Stimulated activated CD8-positive, alpha-beta memory T cell treated with anti-CD3 and anti-CD28 coated beads, Interleukin-2, amount 100 ng/mL, for 48 hours (primary cell): ENCODE results near the gene GRM5.
"Not testable (repeated sequence)": the region's sequence is repeated elsewhere in the genome, so short reads cannot be mapped to it uniquely, and the experiment has no call there.

ENCODE experiments used
- DNase-seq, 2 donors: peaks; one replicate each; pipeline ENCODE4 v3.0.0-alpha.2; 2020; ENCODE audit warnings: low read depth in 2 of 2

The GRM5 gene

GRCh38 chr11:88838139-88838538 is 227.6 kb downstream of the GRM5 start:
- not testable (repeated sequence) for DNase-seq

DNA sequence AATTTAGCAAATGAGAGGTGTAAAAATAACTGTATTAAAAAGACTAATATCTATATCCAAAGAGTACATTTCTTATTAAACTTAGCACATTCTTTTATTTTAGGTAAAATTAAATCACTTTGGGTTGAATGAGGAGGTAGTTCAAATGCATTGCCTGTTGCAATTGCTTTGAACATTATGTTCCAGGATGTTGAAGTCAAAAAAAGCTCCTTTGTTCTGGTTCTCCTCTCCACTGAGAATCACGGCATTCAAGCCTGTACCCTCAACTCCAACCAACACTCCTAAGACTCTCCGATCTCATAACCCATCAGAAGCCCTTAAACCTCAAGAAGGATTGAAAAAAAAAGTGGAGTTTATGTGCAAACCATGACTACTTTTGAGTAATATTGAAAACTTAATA is 230.1 kb downstream of the GRM5 start:
- DNase-seq, result not testable (repeated sequence)

DNA sequence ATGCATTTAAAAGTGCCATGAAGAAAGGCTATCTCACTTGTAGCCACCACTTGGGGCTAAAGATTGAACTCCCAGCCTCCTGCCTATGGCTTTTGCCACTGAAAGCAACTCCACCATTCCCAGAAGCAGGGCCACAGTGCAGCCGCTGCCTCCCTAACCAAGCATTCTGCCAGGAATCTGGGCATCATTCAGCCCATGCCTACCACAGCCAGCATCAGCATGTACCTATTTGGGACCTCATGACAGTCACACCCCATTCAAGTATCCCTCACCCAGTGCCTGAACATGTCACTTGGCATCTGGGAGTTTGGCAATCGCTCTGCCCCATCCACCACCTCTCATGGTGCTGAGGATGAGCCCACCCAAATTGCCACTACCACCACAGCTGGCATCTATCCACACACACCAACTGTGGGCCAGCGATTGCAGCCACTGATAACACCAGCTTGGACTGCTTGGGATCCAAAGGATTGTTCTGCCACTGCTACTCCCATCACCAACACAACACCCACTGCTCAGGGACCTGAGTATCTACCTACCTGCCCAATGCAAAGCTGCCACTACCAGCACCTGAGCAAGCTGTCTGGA is 234.4 kb downstream of the GRM5 start:
- DNase-seq, result no peak

GRCh38 chr11:88827018-88827676 is 238.6 kb downstream of the GRM5 start:
- no peak for DNase-seq

DNA sequence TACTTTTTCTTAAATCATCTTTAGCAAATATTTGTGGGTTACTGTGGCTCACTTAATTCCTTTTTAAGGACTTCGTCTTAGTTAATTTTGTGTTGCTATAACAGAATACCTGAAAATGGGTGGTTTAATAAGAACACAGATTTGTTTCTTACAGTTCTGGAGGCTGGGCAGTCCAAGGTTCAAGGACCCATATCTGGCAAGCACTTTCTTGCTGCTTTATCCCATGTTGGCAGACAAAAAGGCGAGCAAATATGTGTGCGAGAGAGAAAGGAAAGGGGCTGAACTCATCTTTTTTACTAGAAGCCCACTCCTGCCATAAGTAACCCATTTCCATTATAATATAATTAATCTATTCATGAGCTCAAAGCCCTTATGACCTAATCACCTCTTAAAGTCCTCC is 246.2 kb downstream of the GRM5 start:
- no peak for DNase-seq

- no peak for DNase-seq
These were observed 246.8 kb downstream of the GRM5 start for GRCh38 chr11:88818978-88819377.

DNA sequence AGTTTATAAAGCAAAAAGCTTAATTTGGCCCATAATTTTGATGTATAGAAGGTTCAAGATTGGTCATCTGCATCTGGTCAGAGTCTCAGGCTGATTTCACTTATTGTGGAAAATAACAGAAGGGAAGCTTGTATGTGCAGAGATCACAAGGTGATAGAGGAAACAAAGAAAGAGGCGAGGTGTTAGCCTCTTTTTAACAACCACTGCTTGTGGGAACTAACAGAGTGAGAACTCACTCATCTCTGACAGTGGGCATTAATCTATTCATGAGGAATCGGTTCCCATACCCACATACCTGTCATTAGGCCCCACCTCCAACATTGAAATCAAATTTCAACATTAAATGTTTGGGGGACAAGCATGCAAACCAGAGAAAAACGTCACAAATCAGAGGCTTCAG is 250.3 kb downstream of the GRM5 start:
- no peak for DNase-seq

GRCh38 chr11:88814076-88814475 is 251.7 kb downstream of the GRM5 start:
- no peak for DNase-seq

DNA sequence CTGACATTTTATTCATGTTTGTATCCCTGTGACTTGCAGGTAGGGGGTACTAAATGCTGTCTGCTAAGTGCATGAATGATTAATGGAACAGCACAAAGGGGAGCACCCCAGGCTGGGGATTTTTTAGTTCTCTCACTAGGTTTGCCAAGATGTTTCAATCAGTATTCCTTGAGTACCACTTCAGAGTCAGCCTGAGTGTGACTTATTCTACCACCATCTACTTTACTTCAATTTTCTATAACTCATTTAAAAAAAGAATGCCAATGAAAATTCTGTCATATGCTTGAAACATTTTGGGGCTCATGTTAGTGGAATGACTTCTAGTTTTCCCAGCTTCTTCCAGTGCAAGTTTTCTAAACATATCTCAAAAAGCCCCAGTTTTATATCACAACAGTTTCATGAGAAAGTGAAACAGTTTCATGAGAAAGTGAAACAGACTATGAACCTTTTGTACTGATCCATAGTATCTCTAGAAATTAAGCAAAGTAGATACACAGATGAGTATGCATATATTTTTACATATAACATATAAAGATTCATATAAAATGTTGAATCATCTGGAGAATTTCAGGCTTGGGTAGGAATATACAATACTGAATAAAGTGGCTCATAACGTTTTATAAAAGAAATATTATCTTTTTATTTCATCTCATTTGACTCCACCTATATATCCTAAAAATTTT is 252.4 kb downstream of the GRM5 start:
- no peak for DNase-seq

DNA sequence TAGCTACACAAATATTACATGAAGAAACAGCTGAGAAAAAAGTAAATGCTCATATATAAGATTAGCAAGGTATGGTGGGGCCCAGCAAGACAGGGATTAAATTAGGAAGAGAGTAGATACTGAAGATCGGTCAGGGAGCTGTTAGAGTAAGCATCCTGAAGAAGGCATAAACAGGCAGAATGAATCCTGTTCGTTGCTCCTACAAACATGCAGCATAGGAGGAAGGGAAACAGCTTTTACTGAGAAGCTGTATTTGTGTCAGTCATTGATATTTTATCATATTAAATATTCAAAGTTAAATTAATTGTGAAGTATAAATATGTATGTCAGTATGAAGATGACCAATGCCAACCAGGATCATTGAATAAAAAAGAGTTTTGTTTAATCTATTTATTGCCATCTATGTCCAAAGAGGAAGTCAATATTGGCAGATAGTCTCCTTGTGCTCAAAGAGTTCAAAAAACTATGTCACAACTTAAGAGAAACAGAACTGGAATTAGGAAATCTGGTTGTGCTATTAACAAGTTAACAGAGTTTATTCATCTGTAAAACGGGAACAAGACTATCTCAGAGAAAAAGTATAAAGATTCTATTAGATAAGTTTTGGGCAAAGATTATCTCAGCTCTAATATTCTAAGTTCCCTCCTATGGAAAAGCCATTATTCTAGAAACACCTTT is 255.2 kb downstream of the GRM5 start:
- no peak for DNase-seq

GRCh38 chr11:88809126-88809525 is 256.7 kb downstream of the GRM5 start:
- no peak for DNase-seq

- no peak for DNase-seq
These were observed 258.4 kb downstream of the GRM5 start for GRCh38 chr11:88807349-88807748.

DNA sequence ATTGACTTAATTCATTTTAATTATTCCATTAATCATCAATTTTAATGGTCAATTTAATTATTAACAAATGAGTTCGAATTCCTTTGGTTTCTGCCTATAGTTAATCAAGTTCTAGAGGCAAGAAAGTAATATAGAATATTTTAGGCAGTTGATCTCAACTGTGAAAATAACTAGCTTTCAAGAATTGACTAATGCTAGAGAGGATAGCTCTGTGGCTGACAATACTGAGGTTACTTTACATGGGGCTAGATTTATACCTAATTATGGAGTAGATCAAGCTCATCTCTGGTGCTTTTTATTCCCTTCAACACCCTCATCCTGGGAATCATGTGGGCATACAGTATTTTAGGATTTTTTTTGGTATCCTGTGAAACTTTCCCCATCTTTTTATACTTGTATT is 259.4 kb downstream of the GRM5 start:
- DNase-seq, result no peak

- DNase-seq, result no peak
These were observed 264.2 kb downstream of the GRM5 start for GRCh38 chr11:88801484-88802123.

DNA sequence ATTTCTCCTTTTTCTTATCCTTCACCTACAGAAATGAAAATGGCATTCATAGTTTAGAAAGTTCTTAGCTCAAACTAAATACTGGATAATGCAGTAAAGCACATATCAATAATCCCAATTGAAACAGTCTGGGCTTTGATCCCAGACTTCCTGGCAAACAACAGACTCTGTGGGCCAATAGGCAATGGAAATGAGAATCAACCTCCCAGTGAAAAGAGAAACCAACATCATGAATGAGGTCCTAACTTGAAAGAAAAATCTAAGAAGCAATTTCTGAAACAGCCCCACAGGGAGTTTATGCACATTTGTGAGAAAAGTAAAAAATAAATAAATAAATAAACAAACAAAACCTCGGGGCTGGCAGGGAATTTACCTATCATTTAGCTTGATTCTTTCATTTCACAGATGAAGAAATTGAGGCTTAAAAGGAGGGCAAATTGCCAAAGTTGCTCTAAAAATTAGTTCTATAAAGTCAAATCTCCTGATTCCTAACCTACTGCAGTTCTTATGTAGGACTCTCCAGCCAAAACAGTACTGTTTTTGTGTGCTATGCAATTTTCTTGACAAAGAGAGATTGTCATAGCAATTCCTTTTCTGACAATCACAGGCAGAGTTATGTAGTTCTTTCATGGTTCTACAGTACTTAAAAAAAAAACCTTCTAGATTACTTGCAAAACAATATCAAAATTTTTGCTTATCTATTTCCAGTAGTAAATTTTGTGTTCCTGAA is 265.8 kb downstream of the GRM5 start:
- DNase-seq, result no peak

GRCh38 chr11:88790182-88790581 is 275.6 kb downstream of the GRM5 start:
- no peak for DNase-seq

DNA sequence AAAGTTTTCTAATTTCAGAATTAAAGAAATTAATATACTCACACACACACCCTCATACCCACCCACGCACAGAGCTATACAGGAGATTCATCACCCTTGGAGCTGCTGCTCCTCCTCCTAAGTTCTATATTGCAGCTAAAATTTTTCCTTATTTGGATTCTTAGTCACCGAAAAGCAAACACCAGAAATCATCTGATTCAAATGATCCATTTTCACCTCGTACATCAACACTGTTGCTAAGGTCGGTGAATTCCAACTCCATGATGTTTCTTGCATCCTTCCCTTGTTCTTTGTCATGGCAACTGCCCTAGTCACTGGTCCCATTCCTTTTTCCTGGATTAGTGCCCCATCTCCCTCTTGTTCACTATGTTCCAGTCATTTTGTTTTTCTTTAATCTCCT is 286.2 kb downstream of the GRM5 start:
- DNase-seq, result no peak

DNA sequence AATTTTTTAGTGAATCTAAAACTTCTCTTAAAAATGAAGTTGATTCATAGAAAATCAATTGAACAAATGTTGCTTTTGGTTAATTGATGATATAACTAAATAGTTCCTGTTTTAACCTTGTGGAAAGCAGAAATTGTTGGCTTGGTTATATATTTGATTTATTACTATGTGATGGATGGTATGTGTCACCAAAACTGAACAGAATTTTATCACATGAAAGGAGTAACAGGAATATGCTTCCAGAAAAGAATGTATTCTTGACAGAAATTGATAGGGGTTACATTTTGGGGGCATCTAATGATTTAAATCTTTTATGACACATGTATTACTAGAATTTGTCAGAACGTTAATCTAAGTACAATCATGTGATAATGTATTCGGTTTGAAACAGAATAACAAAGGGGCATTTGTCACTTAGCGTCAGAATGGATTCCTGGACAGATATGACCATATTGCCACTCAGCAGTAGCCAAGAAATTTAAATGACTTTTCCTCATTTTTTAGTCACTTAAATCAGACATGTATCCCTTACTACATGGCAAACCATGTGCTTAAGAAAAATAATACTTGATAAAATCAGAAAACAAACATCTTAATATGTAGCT is 295.2 kb downstream of the GRM5 start:
- no peak for DNase-seq

GRCh38 chr11:88744140-88744539 is 321.6 kb downstream of the GRM5 start:
- no peak for DNase-seq

- DNase-seq, result no peak
These were observed 326.3 kb downstream of the GRM5 start for GRCh38 chr11:88739524-88739923.

DNA sequence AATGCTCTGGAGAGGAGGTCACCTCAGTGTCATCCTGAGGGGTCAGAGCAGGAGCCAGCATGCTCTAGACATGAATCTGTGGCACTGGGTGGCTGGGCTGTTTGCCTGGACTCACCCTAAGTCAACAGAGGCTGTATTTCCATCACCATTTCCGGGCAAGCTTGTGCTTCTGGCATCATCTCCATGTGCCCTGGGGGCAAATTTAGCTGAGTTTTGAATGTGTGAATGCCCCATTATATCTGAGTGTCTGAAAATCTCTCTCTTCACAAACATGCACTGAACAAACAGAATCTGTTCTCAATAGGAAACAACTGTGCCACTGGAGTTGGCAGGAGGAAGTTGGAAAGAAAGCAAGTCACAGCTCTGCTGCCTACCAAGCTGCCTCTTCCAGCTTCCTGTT is 356.2 kb downstream of the GRM5 start:
- no peak for DNase-seq
